Common myeloid progenitor, CD34-positive (primary cell): ENCODE measurements around the gene SORBS2.

Experiments used
- CTCF ChIA-PET: fragments of 350-600 bp; sonication (Branson Sonifier 250); formaldehyde crosslinking; loops from one replicate; lab custom pipeline; 2021; ENCODE audit warnings: antibody characterized with exemption; lab: Charles Lee
- POLR2A ChIA-PET: fragments of 350-600 bp; sonication (Branson Sonifier 250); formaldehyde crosslinking; loops from one replicate; lab custom pipeline; 2021; ENCODE audit warnings: antibody characterized with exemption; lab: Charles Lee
- DNase-seq, 3 donors: peaks; one replicate each; pipeline versions ENCODE4 v3.0.0 to v3.0.0-alpha.2; 2013
- H3K27ac ChIP-seq, 2 experiments: 1 replicate in 1 of 2; 2 replicates in 1 of 2; pipeline ENCODE4 v1.7.0; 2013; ENCODE audit warnings: inconsistent platforms in 2 of 2, low read length in 2 of 2, mild to moderate bottlenecking in 2 of 2, low read depth in 1 of 2, moderate library complexity in 1 of 2; ENCODE audit not compliant: severe bottlenecking in 2 of 2, insufficient read depth in 1 of 2, poor library complexity in 1 of 2
- H3K27me3 ChIP-seq, 5 experiments: replicated peaks in 2 of 5; 1 replicate in 3 of 5; 2 replicates in 2 of 5; pipeline versions ENCODE4 v1.6.1 to v1.7.0; 2013; ENCODE audit warnings: low read length in 4 of 5, mild to moderate bottlenecking in 2 of 5, moderate library complexity in 2 of 5, inconsistent platforms in 1 of 5; ENCODE audit not compliant: insufficient read depth in 5 of 5, control insufficient read depth in 4 of 5
- H3K36me3 ChIP-seq, 4 experiments: 1 replicate in 2 of 4; 2 replicates in 2 of 4; pipeline versions ENCODE4 v1.6.1 to v1.7.0; 2013; ENCODE audit warnings: low read length in 3 of 4, control low read depth in 1 of 4, mild to moderate bottlenecking in 1 of 4; ENCODE audit not compliant: control insufficient read depth in 4 of 4, insufficient read depth in 4 of 4
- H3K4me1 ChIP-seq, 4 experiments: 1 replicate in 3 of 4; 2 replicates in 1 of 4; pipeline versions ENCODE4 v1.6.1 to v1.7.1; 2013; ENCODE audit warnings: low read length in 3 of 4, mild to moderate bottlenecking in 3 of 4, control low read depth in 1 of 4, inconsistent platforms in 1 of 4, moderate library complexity in 1 of 4; ENCODE audit not compliant: control insufficient read depth in 4 of 4, insufficient read depth in 4 of 4; ENCODE audit errors: control extremely low read depth in 1 of 4
- H3K4me3 ChIP-seq, 7 experiments: 1 replicate in 4 of 7; 2 replicates in 3 of 7; pipeline versions ENCODE4 v1.5.1 to v1.7.0; 2013; ENCODE audit warnings: mild to moderate bottlenecking in 7 of 7, low read length in 6 of 7, moderate library complexity in 6 of 7, inconsistent platforms in 2 of 7, low read depth in 2 of 7, control low read depth in 1 of 7; ENCODE audit not compliant: insufficient read depth in 4 of 7, control insufficient read depth in 1 of 7; ENCODE audit errors: extremely low read depth in 1 of 7
- H3K9me3 ChIP-seq, 5 experiments: 1 replicate in 4 of 5; 2 replicates in 1 of 5; pipeline versions ENCODE4 v1.6.1 to v1.7.1; 2013; ENCODE audit warnings: low read length in 4 of 5, mild to moderate bottlenecking in 2 of 5, inconsistent platforms in 1 of 5, low read depth in 1 of 5, moderate library complexity in 1 of 5; ENCODE audit not compliant: control insufficient read depth in 4 of 5, insufficient read depth in 2 of 5; ENCODE audit errors: control extremely low read depth in 1 of 5
- WGBS: methylation state at CpG from one replicate; pipeline ENCODE4 v1.1.5; 2013; ENCODE audit not compliant: insufficient coverage; 5-methylcytosine and 5-hydroxymethylcytosine counted together

Gene SORBS2

DNA sequence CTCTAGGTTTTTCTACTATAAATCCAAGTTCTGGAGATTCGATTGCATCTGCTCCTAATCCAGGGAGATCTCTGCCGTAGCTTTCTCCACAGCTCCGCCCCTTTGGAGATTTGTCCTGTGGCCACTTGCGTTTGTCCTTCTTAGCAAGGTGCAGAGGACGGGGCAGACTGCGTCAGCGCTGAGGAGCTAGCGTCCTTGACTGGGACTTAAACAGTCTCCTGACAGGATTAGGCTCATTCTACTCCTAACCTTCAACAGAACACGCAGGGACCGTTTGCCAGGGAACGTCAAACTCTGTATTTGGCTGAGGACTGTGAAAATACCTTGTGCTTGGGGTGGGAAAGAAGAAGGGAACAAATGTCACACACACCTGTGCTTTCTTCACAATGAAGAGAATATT lies 38.6 kb downstream of the SORBS2 start:
- Histone ChIP-seq H3K9me3 (peaks cover 0 to 2% (median 0%) of the 10 kb centered on the region in 5 experiments), H3K4me3 (no peak overlapping the region), H3K27me3 (peaks cover 0 to 6% (median 0%) of the 10 kb centered on the region in 5 experiments), H3K36me3 (no peaks in the 10 kb centered on the region), H3K27ac (no peak overlapping the region), H3K4me1 (peaks cover 0 to 6% (median 2%) of the 10 kb centered on the region in 4 experiments)
- POLR2A ChIA-PET = no interaction called here
- no peak for DNase-seq
- WGBS = 83% methylated on average over 3 of the region's 11 CpGs
- CTCF ChIA-PET = no interaction called here

DNA sequence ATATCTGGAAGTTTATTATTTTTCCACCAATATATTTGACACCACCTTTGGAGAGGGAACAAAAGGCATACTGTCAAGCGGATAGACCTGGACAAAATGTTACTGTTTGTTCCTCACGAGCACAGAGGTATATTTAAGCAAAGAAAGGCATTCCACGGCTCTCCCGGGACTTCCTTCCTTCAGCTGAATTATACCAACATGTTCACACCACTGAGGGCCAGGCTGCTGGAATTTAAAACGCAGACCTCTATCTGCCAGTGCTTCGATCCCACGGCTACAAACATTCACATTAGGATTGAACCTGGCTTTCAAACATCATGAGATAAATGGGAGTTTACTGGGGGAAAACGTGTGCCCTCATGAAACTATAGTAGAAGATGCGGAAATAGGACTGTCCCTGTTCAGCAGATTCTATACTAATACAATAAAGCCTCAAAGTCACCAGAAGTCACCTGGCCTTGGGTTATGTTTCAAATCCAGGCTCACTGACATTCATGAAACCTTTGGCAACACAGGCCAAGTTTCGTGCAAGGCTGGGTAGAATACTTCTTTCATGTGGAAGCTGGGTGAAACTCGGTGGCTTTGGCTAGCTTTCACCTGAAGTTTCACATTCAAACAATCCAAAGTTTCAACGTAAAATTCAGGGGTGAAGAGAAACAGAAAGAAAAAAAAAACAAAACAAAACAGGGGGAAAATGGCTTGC lies 39.5 kb downstream of the SORBS2 start:
- Histone ChIP-seq H3K27ac (no peak overlapping the region), H3K27me3 (peaks cover 0 to 6% (median 0%) of the 10 kb centered on the region in 5 experiments), H3K36me3 (no peaks in the 10 kb centered on the region), H3K4me3 (no peak overlapping the region), H3K4me1 (peaks cover 0 to 6% (median 2%) of the 10 kb centered on the region in 4 experiments), H3K9me3 (peaks cover 0 to 2% (median 0%) of the 10 kb centered on the region in 5 experiments)
- ChIA-PET POLR2A (no interaction called here), CTCF (no interaction called here)
- WGBS = 99% methylated on average over 6 of the region's 12 CpGs
- DNase-seq = no peak

GRCh38 chr4:185771711-185772390 lies 40.1 kb downstream of the SORBS2 start:
- peaks cover 0 to 2% (median 0%) of the 10 kb centered on the region in 5 experiments for H3K9me3 ChIP-seq
- no peak for DNase-seq
- H3K4me1 ChIP-seq = peaks cover 0 to 6% (median 2%) of the 10 kb centered on the region in 4 experiments
- peaks cover 0 to 6% (median 0%) of the 10 kb centered on the region in 5 experiments for H3K27me3 ChIP-seq
- ChIA-PET POLR2A (no interaction called here), CTCF (no interaction called here)
- WGBS = 95% methylated on average over 6 of the region's 7 CpGs
- no peak overlapping the region for H3K27ac ChIP-seq
- no peaks in the 10 kb centered on the region for H3K36me3 ChIP-seq
- H3K4me3 ChIP-seq = no peak overlapping the region

DNA sequence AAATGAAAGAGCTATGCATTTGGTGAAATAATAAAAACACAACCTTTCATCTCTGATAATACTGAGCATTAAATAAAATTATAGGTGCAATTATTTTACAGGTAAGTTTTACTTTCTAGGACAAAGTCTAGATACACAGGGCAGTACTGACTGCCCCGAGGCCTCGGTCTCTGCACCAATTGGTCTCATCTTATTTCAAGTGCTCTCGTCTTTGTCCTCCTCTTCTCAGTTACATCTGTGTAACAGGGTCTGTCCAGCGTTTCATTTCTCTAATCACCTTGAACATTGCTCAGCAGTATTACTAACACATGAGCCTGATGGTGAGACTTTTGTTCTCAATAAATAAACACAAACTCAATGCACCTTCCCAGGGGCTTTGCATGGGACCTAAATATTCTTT lies 44.5 kb downstream of the SORBS2 start:
- H3K4me3 ChIP-seq = no peak overlapping the region

DNA sequence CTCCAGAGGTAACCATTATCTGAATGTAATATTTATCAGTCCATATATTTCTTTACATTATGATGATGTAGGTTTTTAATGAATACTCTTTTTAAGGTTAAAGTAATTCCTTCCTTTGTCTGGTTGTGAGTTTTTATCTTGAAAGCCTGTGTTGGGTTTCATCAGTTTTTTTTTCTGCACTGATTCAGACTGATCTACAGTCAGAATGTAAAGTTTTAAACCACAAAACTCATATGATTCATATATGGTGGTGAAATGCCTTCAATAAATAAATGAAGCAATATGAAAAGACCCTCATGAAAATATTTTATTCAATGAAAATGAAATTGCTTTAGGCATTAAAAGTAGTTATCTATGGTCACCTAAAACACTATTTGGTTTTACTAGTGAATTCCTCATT lies 47.1 kb downstream of the SORBS2 start:
- H3K27me3 ChIP-seq = no peaks in the 10 kb centered on the region
- H3K36me3 ChIP-seq = no peaks in the 10 kb centered on the region
- H3K27ac ChIP-seq = no peak overlapping the region
- no peak overlapping the region for H3K4me3 ChIP-seq
- no peak for DNase-seq
- H3K4me1 ChIP-seq = no peaks in the 10 kb centered on the region
- ChIA-PET CTCF (no interaction called here), POLR2A (interaction anchor here (0.7 kb wide), 1 partner anchor 53 kb away, joined by 3 read pairs; no protein-coding TSS in a partner anchor)
- no peaks in the 10 kb centered on the region for H3K9me3 ChIP-seq

More for the DNA sequence above, 44.5 kb downstream of the SORBS2 start:
- WGBS = 73% methylated on average over 4 of the region's 4 CpGs
- POLR2A ChIA-PET = no interaction called here
- CTCF ChIA-PET = no interaction called here
- no peak for DNase-seq
- H3K9me3 ChIP-seq = peaks cover 0 to 2% (median 0%) of the 10 kb centered on the region in 5 experiments
- no peaks in the 10 kb centered on the region for H3K4me1 ChIP-seq
- H3K27me3 ChIP-seq = no peaks in the 10 kb centered on the region
- H3K36me3 ChIP-seq = no peaks in the 10 kb centered on the region
- no peak overlapping the region for H3K27ac ChIP-seq

DNA sequence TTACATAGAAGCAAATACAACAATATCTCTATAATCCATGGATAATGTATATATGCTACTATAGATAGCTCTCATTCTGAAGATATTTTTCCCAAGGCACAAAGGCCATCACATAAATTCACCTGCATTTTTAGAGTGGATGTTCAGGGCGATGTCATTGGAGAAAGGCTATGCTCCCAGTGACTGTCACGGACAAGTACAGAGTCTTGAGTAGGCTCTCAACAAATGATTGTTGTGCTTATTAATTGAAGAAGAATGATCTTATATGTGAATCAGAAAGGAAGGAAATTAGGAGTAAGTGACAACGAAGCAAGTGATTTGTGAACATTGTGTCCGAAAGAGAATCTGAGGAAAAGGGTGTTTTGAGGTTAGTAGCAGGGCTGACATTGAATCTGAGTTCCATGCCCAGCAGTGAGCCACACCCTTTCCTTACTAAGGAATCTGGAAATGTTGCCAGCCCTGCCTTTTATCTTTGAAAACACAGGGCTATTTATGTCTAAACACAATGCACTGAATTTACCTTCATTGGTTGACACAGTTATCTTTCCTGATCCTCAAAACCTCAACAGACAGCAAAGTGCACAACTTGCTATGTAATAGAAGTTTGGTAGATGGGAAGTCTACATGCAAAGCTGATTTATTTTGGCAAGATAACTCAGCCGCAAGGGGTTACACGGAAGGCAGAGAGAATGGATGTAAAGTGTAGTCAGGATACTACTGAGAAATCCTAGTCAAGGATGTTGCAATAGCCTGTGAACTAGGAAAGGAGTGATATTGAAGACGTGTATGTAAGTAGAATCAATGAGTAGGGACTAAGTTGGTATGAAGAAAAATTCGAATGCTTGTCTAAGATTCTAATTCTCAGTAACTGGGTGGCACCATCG lies 50.4 kb downstream of the SORBS2 start:
- DNase-seq = no peak
- no peaks in the 10 kb centered on the region for H3K27me3 ChIP-seq
- ChIA-PET POLR2A (no interaction called here), CTCF (no interaction called here)
- 95% methylated on average over 9 of the region's 9 CpGs for WGBS
- H3K27ac ChIP-seq = no peak overlapping the region
- no peaks in the 10 kb centered on the region for H3K36me3 ChIP-seq
- H3K4me3 ChIP-seq = no peak overlapping the region
- no peaks in the 10 kb centered on the region for H3K4me1 ChIP-seq
- no peaks in the 10 kb centered on the region for H3K9me3 ChIP-seq
